ENCODE results near the gene KRT82. TPM values are rescaled to one million over a fixed set of nuclear protein-coding genes. Genes with fewer than 3 reads are reported as not detected.

Gene KRT82
- total and polyA plus RNA-seq, 11 donors: not detected

DNA sequence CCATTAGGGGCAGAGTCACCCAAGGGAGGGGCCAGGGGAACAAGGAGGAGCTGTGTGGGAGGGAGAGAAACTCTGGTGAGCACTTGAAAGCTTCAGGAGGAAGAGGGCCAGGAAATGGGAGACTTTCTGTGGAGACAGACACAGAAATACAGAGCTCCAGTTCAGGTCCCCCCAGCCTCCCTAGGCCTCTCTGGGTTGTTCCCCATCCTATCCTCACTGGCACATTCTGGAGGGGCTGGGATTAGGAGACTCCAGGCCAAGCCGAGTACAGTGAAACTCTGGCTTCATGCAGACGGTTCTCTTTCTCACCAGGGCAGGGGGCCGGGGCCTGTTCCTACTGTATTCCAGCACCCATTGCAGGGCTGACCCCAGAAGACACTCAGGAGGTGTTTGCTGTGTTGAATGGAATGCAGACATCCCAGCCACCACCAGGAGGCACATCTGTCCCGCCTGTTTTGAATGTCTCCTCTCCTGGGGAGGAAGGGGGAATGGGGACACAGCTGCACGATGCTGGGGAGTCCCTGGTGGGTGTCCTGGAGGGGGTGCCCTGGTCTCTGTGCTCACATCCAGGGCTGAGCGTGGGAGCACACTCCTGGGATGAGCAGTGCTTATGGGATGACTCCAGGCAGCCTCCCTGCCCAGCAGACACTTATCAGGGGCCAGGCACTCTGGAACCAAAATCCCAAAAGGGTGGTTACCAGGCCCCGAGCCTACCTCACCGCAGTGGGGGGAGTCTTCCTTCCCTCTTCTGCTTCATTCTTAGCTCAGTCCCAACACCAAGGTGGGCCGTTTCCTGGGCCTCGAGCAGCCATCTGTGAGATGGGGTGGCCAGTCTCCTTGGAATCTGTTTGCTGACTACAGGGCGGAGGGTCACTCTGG lies 15.2 kb downstream of the KRT82 start:
- ATAC-seq: peak in 3 of 4 donors; percentile 5 to 30 (median 8)
- no peaks in the 10 kb centered on the region for H3K9me3 ChIP-seq
- 59 to 67% (median 64%) methylated on average over 9 to 11 of the region's 11 CpGs for WGBS, 4 donors

DNA sequence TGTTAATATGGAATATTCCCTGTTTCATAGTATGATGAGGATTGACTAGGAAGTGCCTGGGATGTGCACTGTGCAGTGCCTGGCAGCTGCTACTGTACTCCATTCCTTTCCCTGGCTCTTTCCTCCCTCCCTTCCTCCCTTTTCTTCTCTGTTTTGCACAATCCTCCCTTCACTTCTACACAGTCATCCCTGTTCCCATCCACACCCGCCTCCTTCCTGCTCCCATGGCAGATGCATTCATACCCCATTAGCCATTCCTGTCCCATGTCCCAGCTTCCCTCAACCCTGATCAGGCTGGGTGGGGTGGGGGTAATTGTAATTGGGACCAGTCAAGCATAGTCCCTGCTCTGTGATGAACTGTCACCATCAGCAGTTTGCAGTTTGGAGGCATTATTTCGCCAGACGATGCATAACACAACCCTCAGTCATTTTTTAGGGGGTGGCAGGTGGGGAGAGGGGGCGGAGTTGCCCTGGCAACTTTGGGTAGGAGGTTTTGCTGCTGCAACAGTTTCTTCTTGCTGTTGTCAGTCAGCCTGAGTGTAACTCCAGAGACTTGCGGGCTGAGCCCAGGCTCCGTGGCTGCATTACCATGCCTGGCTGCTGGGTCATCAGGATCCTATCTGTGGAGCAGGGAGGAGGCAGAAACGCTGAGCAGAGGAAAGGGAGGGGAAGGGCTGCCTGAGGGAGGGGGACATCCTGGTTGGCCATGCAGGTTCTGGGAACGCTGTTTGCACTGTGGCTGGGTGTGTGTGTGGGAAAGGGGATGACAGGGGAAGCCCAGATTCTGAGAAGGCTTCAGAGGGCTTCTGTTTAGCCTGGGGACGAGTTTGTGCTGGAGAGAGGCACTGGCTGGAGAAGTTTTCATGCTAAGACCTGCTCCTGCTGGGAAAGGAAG lies 16.6 kb downstream of the KRT82 start:
- Histone ChIP-seq H3K9me3 (no peaks in the 10 kb centered on the region), H3K36me3 (no peaks in the 10 kb centered on the region), H3K27ac (no peak overlapping the region), H3K4me3 (no peak overlapping the region), H3K27me3 (no peaks in the 10 kb centered on the region), H3K4me1 (peaks cover 0 to 14% (median 0%) of the 10 kb centered on the region in 12 donors)
- ATAC-seq (peak in 1 of 4 donors; percentile 20), DNase-seq (no peak)
- intact Hi-C loops (cut with DNase I): loop anchor here in 3 of 10 donors (5.0 to 10.0 kb wide), 2 partner anchors 115 to 118 kb away; no protein-coding TSS in a partner anchor
- TF ChIP-seq, protein P1, sequence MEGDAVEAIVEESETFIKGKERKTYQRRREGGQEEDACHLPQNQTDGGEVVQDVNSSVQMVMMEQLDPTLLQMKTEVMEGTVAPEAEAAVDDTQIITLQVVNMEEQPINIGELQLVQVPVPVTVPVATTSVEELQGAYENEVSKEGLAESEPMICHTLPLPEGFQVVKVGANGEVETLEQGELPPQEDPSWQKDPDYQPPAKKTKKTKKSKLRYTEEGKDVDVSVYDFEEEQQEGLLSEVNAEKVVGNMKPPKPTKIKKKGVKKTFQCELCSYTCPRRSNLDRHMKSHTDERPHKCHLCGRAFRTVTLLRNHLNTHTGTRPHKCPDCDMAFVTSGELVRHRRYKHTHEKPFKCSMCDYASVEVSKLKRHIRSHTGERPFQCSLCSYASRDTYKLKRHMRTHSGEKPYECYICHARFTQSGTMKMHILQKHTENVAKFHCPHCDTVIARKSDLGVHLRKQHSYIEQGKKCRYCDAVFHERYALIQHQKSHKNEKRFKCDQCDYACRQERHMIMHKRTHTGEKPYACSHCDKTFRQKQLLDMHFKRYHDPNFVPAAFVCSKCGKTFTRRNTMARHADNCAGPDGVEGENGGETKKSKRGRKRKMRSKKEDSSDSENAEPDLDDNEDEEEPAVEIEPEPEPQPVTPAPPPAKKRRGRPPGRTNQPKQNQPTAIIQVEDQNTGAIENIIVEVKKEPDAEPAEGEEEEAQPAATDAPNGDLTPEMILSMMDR (IDR thresholded peaks at IDR 0.05): no peak
- no peak for TF ChIP-seq POLR2A (IDR thresholded peaks at IDR 0.05)
- WGBS, 4 donors: 45 to 61% (median 51%) methylated on average over 9 of the region's 9 CpGs

More for the DNA sequence above, 15.2 kb downstream of the KRT82 start:
- TF ChIP-seq POLR2A (IDR thresholded peaks at IDR 0.05): no peak
- TF ChIP-seq, protein P1 (IDR thresholded peaks at IDR 0.05): peak in 11 of 12 donors; percentile 22 to 45 (median 36)
- H3K4me3 ChIP-seq: no peak overlapping the region
- intact Hi-C loops (cut with DNase I): loop anchor here in 2 of 10 donors (5.0 kb wide), 1 partner anchor 116 kb away; no protein-coding TSS in a partner anchor
- peaks cover 0 to 14% (median 0%) of the 10 kb centered on the region in 12 donors for H3K4me1 ChIP-seq
- no peak overlapping the region for H3K27ac ChIP-seq
- no peaks in the 10 kb centered on the region for H3K36me3 ChIP-seq
- DNase-seq: no peak
- peaks cover 0 to 3% (median 0%) of the 10 kb centered on the region in 9 donors for H3K27me3 ChIP-seq

- Histone ChIP-seq H3K36me3 (no peaks in the 10 kb centered on the region), H3K4me3 (no peak overlapping the region), H3K4me1 (peaks cover 0 to 14% (median 0%) of the 10 kb centered on the region in 12 donors), H3K27ac (no peak overlapping the region), H3K9me3 (no peaks in the 10 kb centered on the region), H3K27me3 (no peaks in the 10 kb centered on the region)
- no peak for ATAC-seq
- WGBS, 4 donors: 85 to 91% (median 88%) methylated on average over 2 of the region's 2 CpGs
- no peak for DNase-seq
- intact Hi-C loops (cut with DNase I): loop anchor here in 1 of 10 donors (10.0 kb wide), 1 partner anchor 117 kb away; no protein-coding TSS in a partner anchor
- TF ChIP-seq POLR2A (IDR thresholded peaks at IDR 0.05): no peak
- TF ChIP-seq, protein P1 (IDR thresholded peaks at IDR 0.05): no peak
Measured at GRCh38 chr12:52387859-52388258, 18.3 kb downstream of the KRT82 start.
